Measurements from ENCODE around the gene CABCOCO1.

CABCOCO1 gene

DNA sequence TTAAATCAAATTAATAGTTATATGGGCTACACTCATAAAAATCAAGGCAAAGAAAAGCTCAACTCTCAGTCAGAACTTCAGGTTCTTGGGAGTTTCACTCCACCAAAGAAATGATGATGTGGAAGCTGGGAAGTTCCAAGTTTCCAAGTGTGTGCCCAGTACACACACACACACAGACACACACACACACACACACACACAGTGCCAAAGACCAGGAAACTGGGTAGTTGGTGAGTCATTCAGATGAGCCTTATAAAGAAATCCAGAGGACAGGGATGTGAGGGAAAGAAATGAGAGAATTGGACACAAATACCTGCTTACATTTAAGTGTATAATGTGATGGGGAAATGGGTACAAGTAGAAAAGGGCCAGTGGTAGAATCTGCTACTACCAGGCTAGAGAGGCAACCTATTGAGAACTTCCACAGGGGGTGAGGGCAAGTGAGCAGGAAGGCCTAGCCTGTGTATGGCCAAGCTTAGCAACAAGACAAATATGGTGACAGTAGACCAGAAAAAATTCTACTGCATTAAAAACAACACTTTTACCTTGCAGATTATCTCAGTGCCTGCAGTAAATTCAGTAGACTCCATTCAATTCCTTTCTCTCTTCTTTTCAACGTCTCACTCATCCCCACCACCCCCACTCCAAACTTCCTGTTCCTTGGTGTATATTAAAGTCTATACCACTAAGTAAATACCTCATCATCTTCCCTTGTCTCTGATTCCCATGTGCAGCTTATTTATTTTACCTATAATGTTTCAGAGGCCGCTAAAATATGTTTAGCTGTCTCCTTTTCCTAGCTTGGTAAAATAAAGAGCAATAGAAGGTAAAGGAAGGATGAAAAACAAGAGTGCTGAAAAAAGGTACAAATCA lies 95.0 kb downstream of the CABCOCO1 start:
- no peak for DNase-seq

DNA sequence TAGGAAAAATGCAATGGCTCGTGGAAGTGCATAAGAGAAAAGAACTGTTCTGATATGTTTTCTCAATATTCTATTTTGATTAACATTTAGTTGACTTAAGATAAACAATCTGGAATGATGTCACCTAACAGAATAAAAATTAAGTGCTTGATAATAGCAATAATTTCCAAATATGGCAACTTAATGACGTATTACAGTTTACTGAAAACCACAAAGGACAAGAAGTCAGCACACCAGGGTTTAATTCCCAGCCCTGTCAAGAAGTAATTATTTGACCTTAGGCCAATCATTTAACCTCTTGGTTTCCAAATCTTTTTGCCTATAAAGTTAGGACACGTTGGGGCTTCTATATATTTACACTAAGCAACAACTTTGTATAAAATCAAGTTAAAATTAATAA lies 95.7 kb downstream of the CABCOCO1 start:
- DNase-seq = no peak

GRCh38 chr10:61759751-61760150 lies 97.0 kb downstream of the CABCOCO1 start:
- DNase-seq = no peak

DNA sequence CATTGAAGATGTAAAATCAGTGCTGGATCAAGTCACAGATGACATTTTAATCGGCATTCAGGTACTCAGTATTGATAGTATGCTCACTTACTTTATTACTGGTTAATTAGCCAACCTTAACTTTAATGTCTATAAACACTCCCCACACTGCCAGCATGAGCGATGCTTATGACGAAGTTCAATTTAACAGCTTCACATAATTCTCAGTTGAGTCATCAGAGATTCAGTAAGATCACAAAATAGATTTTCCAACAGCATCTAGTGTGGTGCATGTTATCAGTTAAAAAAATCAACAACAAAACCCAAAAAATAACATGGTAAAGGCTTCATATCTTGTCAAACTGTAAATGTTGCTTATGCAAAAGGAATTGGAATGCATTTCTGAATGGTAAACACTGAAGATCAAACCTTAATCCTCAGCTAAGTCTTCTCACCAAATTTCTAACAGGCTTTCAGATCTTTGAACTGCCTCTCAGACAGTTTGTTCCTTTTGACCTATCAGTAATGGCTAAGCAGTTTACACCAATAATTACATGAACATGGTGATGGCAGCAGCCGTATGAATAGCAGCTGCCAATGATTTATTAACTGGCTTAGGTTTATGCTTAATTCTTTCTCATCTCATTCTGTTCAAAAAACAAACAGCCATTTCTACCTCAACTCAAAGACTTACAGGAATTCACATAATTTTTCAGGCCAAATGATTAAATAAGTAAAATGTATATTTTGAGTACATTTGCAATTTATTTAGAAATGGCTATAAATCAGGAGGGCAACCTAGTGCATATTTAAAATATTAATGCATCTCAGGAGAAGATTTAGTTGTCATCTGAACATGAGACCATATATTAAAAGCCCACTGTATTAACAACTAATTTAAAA lies 98.5 kb downstream of the CABCOCO1 start:
- no peak for DNase-seq

DNA sequence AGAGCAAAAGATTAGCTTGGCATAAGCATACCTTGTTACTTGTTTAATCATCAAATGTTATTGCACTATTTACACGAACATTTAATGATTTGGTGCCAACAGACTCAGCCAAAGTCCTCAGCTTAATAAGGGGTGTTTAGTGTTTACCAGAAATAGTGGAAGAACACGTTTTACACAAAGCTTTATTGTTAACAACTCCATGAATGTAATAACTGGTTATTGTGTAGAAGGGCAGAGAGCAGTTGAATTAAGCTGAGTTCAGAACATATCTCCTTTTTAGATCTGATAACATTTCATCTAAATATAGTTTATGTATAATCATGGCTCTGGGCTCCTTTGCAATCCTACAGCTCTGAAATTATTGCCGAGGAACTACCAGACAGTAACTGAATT lies 99.1 kb downstream of the CABCOCO1 start:
- DNase-seq = no peak

DNA sequence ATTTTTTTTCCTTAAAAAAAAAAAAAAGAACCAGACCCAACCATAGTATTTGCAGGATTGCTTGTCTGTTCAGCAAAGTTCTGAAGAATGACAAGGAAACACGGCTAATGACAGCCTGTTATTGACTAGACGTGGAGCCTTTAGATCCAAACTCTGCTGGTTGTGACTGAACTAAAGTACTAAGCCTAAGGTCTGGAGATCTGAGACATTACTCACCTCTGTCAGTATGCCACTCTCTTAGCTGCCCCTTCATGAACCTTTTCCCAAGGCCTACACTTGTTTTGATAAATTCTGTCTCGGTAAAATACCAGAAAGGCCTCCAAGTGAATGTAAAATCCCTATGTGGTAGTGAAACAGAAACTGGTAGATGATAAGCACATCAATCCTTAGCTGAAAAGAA lies 101.0 kb downstream of the CABCOCO1 start:
- no peak for DNase-seq

- no peak for DNase-seq
Observed at GRCh38 chr10:61764486-61764885, 101.8 kb downstream of the CABCOCO1 start.

GRCh38 chr10:61765176-61766087 lies 102.7 kb downstream of the CABCOCO1 start:
- no peak for DNase-seq

GRCh38 chr10:61766927-61767326 lies 104.2 kb downstream of the CABCOCO1 start:
- no peak for DNase-seq

GRCh38 chr10:61774031-61774430 lies 111.3 kb downstream of the CABCOCO1 start:
- no peak for DNase-seq

DNA sequence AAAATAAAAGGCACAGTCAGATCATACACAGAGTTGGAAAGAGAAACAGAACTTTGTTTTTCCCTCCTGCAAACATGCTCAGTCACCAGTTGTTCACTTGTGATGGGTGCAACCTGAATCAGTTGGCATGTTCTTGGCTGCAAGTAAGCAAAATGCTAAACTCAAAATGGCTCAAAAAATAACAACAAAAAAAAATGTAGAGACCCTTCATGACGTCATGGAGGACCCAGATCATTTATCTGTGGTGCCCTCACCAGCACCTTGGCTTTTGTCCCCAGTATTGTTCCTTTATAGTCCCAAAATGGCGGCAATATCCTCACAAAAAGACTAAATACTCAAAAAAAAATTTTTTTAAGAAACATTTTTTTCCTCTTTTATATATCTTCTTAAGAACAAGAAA lies 112.4 kb downstream of the CABCOCO1 start:
- no peak for DNase-seq

DNA sequence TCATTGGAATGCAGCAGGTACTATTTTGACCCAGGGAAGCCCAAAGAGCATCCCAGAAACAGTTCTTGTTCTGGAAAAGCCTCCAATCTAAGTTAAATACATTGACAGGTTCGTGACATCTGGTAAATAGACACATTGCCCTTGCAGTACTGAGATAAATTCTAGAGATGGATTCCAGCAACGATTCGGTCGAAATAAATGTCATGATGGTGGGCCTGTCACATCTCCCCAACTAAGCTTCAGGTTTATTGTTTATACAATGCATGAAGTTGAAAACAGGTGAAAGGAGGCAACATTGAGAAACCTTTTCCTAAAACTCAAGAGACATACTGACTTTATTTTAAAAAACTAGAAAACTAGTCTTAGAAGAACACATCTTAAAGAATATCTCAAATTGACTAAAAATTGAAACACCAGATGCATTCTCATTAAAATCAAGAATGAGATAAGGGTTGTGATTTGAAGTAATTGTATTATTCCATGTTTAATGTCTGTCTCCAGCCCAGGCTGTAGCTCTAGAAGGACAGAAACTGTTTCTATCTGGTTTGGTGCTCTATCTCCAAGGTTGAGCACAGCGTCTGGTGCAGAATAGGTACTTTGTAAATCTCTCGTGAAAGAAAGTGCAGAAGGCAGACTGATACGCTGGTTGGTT lies 114.0 kb downstream of the CABCOCO1 start:
- DNase-seq = no peak

DNA sequence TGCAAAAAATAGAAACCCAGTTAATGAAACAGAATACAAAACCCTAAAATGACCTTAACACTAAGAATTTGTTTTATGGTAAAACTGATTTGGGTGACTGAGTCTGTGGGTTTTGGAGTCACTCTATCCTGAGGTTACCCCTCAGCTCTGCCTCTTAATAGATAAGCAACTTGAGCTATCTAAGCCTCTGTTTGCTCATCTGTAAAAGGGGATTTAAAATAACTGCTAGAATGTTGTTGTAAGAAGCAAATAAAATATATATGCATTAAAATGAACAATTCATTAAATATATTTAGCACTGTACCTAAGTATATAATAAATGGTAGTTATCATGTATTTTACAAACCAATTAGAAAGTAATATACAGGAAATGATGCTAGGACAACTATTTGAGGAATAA lies 115.4 kb downstream of the CABCOCO1 start:
- no peak for DNase-seq

- no peak for DNase-seq
Observed at GRCh38 chr10:61779276-61779675, 116.5 kb downstream of the CABCOCO1 start.

DNA sequence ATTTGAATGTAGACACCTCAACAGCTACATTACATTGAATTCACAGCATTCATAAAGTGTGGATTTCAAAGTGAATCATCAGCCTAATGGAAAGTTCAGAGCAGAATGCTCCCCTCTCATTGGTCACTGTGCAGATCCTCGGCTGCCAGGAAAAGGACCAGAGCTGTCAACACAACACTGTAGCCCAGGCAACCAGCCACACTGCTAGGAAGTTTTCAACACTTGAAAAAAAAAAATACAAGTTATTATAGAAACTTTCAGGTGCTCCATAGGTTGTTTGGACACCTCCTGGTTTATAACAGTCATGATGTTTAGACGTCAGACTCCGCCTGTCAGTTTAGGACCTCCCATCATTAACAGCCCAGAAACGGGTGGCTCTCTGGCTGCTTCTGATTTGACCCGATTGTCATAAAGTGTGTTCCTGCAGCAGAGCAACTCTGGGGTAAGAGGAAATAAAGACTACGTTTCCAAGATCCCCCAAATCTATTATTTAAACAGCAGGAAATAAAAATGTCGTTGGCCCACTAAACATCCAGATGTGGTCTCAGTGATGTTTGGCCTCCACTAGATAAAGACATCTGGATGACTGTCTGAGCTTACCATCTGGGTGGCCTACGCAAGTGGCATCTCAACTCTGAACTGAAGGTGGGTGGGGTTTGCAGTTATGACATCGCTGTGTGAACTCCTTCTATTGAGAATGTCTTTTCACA lies 117.4 kb downstream of the CABCOCO1 start:
- DNase-seq = no peak

DNA sequence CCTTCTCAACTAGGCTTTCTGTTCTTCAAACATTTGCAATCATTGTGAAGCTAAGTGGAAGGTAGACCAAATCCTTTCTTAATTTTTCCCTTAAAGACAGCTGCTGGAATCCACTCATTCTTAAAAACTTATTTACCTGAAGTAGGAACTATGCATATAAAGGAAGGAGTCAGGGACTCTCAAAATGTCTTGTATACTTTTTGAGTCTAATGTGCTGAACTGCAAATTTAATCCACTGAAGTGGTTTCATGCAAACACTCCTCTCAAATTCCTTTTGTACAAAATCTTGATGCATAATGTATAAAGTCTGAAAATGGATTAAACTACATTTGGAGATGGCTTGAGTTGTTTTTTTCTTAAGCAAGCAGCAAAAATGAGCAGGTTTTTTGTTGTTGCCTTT lies 118.0 kb downstream of the CABCOCO1 start:
- no peak for DNase-seq

- no peak for DNase-seq
Observed at GRCh38 chr10:61781969-61782403, 119.3 kb downstream of the CABCOCO1 start.

- DNase-seq = no peak
Observed at GRCh38 chr10:61784354-61785133, 121.8 kb downstream of the CABCOCO1 start.

- no peak for DNase-seq
Observed at GRCh38 chr10:61785473-61786105, 122.9 kb downstream of the CABCOCO1 start.

DNA sequence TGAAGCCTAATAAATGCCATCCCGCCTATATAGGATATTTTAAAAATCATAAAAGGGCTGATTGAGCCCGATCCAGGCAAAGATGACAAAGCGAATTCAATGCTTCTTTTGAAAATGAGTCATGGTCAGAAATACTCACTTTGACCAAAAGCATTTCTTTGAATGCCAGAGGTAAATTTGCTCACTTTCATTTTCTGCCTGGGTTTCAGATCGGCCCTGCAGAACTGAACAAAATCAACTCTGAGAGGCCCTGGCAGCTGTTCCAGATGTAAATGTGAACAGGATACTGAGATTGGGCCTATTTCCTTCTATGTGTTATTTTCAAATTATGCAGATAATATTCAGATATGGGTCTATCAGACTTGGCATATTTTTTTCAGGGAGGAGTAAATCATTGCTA lies 124.0 kb downstream of the CABCOCO1 start:
- no peak for DNase-seq
